ENCODE results near the gene FGF18. TPM values are rescaled to one million over a fixed set of nuclear protein-coding genes. Genes with fewer than 3 reads are reported as not detected.

FGF18 gene
- total and polyA plus RNA-seq, 2 experiments from 2014 or later = 0.56 to 0.86 TPM

GRCh38 chr5:171455522-171455921 is 36.1 kb downstream of the FGF18 start:
- peak overlapping the region; percentile 72; the same call in 1 of the 2 replicates for H2AFZ ChIP-seq
- peaks cover 6% of the 10 kb centered on the region for H3K4me1 ChIP-seq (ENCODE audit: insufficient read depth)
- H3F3A ChIP-seq (replicated peaks; ENCODE audit: low read depth) = no peaks in the 10 kb centered on the region
- Mint-ChIP-seq H3K27me3 (ENCODE audit: insufficient read depth, low read depth, poor library complexity) (peaks cover 22% of the 10 kb centered on the region), H3K36me3 (ENCODE audit: low read depth) (no peaks in the 10 kb centered on the region), H3K27ac (no peak overlapping the region), H3K9me3 (no peaks in the 10 kb centered on the region), H3K4me1 (peaks cover 19% of the 10 kb centered on the region), H3K4me3 (no peak overlapping the region)
- no peak overlapping the region for H3K4me3 ChIP-seq
- H3K79me2 ChIP-seq (replicated peaks; ENCODE audit: insufficient read depth) = no peaks in the 10 kb centered on the region
- TF ChIP-seq EZH2 (IDR thresholded peaks at IDR 0.05; ENCODE audit: low read depth, unreplicated experiment) (no peak), ZNF331 (CRISPR knock-in tag; IDR thresholded peaks at IDR 0.05; ENCODE audit: low read depth) (no peak), POLR2AphosphoS5 (IDR thresholded peaks at IDR 0.05; ENCODE audit: low read depth) (no peak), ZNF462 (CRISPR knock-in tag; IDR thresholded peaks at IDR 0.05) (no peak)
- TF ChIP-seq, protein P1, sequence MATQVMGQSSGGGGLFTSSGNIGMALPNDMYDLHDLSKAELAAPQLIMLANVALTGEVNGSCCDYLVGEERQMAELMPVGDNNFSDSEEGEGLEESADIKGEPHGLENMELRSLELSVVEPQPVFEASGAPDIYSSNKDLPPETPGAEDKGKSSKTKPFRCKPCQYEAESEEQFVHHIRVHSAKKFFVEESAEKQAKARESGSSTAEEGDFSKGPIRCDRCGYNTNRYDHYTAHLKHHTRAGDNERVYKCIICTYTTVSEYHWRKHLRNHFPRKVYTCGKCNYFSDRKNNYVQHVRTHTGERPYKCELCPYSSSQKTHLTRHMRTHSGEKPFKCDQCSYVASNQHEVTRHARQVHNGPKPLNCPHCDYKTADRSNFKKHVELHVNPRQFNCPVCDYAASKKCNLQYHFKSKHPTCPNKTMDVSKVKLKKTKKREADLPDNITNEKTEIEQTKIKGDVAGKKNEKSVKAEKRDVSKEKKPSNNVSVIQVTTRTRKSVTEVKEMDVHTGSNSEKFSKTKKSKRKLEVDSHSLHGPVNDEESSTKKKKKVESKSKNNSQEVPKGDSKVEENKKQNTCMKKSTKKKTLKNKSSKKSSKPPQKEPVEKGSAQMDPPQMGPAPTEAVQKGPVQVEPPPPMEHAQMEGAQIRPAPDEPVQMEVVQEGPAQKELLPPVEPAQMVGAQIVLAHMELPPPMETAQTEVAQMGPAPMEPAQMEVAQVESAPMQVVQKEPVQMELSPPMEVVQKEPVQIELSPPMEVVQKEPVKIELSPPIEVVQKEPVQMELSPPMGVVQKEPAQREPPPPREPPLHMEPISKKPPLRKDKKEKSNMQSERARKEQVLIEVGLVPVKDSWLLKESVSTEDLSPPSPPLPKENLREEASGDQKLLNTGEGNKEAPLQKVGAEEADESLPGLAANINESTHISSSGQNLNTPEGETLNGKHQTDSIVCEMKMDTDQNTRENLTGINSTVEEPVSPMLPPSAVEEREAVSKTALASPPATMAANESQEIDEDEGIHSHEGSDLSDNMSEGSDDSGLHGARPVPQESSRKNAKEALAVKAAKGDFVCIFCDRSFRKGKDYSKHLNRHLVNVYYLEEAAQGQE (IDR thresholded peaks at IDR 0.05; ENCODE audit: unreplicated experiment) = no peak
- peaks cover 3% of the 10 kb centered on the region; the same call in 1 of the 2 replicates for H3K27me3 ChIP-seq (ENCODE audit: insufficient read depth)
- ATAC-seq (no peak), DNase-seq (ENCODE audit: low spot score) (no peak)
- no peak overlapping the region for H3K27ac ChIP-seq (ENCODE audit: low read depth)
- no peaks in the 10 kb centered on the region for H3K36me3 ChIP-seq (ENCODE audit: insufficient read depth)
- no peaks in the 10 kb centered on the region for H4K20me1 ChIP-seq (replicated peaks; ENCODE audit: insufficient read depth)
- H3K9me2 ChIP-seq (ENCODE audit: insufficient read depth) = no peaks in the 10 kb centered on the region
- no peak overlapping the region for H3K4me2 ChIP-seq
